Activated T-helper 1 cell treated with Interleukin-2 at 50 U/mL for 16 hours (primary cell): ENCODE data around the gene ELMO1.

ENCODE experiments used
- DNase-seq: peaks from one replicate; pipeline ENCODE4 v3.0.0-alpha.2; 2020; ENCODE audit warnings: low read depth

ELMO1 gene

GRCh38 chr7:36871355-36871738 lies 577.3 kb downstream of the ELMO1 start:
- DNase-seq = no peak

DNA sequence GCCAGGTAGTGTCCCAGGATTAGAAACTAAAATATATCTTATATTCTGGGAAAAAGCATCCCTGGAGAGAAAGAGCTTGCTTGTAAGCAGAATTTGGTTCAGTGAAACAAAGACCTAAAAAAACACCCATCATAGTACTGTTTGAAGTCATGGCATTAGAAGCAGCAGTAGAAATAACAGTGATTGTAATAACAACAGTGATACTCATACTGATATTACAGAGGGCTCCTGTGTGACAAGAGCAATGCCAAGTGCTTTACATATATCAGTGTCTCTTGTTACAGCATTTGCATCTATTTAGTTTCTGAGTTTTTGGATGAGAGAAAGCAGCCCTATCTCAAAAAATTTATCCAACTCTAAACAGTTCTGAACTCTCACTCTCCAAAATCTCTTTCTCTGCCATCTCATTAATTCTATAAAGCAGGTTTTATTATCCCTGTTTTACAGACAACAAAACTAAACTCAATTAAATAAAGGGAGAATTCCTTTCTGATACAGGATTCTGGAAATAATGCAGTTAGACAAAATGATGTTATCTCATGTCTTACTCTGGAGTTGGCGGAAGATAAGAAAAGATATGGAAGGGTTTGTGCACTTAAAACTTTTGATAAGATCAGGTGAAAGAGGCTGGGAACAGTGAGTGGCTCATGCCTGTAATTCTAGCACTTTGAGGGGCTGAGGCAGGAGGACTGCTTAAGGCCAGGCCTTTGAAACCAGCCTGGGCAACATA lies 577.9 kb downstream of the ELMO1 start:
- no peak for DNase-seq

DNA sequence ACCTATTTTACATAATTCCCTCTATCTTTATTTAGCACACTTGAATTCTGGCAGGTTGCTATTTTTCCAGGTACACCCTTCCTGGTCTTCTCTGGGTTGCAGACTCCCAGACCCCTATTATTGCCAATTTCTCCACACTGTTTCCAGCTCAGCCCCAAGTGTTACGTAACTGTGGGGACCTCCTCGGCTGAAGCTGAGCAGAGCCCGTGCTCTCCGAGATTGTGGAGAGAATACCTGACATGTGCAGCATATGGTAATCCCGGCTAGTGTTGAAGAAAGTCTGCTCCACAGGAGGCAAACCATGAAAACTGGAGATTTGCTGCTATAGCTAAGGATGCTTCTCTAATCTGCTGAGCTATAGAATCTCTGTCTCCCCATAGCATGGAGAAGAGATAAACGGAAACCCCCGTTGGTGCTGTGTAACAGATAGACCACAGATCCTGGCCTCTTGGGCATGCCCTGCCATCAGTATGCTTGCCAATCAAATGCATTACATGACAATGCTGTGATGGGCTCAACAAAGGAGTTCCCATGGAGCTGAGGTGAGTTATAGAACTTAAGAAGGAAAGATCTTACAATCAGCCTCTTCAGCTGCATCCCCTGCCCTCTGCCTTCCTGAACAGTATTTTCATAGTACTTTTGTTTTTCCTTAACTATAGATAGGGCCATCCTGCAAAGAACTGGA lies 579.8 kb downstream of the ELMO1 start:
- DNase-seq = no peak

GRCh38 chr7:36865019-36865418 lies 583.6 kb downstream of the ELMO1 start:
- no peak for DNase-seq

DNA sequence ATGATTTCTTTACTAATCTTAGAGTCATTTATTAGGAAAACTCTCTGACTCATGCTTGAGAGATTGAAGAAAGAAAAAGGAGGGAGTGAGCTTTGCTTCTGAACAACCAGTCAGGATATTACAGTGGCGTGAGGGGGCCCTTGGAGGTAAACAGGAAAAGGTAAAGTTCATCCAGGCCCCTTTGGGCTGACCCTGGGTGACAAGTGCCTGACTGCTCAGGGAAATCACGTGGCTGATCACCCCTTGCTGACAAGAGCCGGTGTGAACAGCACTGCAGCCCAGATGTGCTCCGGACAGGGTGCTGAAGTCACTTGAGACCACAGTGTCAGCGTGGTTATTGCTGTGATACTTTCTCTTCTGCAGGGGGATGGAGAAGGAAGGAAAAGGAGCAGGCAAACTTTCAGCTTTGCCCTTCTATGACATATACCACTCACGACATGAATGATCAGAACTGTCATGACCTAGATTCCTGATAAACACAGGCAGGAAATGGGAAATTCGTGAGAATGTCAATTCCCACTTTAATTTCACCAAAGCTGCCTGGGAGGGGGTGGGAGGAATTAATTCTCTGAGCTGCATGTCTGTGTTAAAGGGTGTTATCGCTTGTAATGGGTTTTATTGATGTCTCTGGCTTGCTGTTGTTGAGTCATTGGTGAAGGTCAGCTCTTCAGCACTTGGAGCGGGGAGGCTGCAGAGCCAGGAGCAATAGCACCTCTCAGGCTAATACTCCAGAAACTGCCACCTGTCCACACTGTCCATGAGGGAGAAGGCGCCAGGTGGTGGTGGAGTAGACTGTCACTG lies 584.6 kb downstream of the ELMO1 start:
- DNase-seq = no peak

DNA sequence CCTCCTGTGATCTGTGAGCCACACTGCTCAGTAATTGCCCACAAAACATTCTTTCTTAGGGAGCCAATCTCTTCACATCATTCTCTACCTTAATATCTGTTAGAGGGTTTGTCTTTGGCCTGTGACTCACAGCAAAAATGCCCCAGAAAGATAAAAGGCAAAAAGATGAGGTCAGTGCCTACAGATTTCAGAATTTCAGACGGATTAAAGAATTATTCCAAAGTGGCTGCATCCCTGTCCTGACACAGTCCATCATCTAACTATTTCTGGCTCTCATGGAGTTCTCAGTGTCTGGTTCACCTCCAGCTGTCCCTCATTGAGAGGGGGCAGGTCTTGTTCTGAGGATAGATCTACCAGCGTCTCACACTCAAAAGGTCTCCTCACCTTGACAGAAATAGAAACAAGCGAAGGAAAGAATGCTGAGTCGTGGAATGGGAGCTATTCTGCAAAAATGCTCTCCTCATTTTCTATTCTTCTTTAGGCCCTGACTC lies 585.8 kb downstream of the ELMO1 start:
- DNase-seq = no peak

DNA sequence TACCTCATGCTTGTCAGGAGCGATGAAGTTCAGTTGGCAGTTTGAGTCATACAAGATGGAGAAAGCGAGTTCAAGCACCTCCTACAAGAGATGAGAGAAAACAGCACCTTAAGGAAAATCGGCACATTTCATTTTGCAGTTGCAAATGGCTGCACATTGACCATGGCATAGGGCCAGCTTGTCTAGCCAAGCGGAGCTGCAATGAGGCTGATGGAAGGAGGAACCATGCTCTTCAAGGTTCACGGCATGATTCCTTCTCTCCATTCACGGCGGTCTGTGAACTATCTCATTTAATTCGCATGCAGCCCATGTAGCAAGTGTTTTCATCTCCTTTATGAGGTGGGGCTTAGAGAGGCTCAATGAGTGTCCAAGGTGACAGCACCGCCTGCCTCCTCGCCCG lies 587.0 kb downstream of the ELMO1 start:
- DNase-seq = no peak

GRCh38 chr7:36860681-36861080 lies 588.0 kb downstream of the ELMO1 start:
- DNase-seq = no peak

GRCh38 chr7:36855330-36855729 lies 593.3 kb downstream of the ELMO1 start:
- DNase-seq = no peak

- DNase-seq = no peak
Measured at GRCh38 chr7:36854652-36855051, 594.0 kb downstream of the ELMO1 start.

GRCh38 chr7:36852931-36853330 lies 595.7 kb downstream of the ELMO1 start:
- no peak for DNase-seq

DNA sequence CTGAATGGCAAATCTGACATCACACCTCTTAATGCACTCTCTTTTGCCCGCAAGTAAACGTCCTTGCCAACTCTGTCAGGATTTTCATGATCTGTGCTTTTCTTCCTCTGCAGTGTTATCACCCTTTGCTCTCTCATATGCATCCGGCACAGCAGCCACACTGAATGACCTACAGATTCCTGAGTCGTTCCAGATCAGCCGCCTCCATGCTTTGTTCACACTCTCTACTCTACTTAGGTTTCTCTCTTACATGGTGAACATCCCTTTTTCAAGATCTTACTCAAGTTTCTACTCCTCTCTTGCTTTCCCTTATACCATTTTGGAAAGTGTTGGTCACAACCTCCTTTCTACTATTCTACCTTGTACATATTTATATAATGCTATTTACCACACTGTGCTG lies 596.6 kb downstream of the ELMO1 start:
- no peak for DNase-seq

DNA sequence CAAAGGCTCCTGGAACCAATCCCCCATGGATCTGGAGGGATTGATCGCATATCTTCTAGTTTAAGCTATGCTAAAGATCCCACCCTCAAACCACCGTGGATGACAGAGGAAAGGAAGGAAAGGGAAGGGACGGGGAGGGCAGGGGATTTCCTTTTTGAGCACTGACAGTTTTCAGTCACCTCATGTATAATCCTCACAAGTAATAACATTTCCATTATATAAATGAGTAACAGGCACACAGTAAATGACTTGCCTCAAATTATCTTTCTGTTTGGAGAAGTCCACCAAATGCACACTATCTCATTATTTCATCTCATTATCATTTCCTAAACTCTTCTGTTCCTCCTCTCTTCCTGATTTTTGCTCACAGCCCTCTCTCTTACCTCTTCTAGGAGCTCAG lies 597.3 kb downstream of the ELMO1 start:
- no peak for DNase-seq

DNA sequence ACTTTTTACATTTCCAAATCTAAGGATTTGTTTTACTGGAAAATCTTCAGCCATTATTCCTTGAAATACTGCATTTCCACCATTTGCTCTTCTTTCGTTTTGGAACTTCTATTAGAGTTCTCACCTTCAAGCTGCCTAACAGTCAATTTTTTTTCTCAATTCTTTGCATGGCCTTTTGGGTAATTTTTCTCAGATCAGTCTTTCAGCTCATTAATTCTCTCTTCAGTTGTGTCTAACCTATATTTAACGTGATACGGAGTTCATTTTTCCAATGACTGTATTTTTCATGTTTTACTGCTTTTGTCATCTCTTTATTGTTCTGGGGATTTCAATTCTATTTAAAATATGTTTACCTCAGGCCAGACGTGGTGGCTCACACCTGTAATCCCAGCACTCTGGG lies 600.7 kb downstream of the ELMO1 start:
- no peak for DNase-seq

DNA sequence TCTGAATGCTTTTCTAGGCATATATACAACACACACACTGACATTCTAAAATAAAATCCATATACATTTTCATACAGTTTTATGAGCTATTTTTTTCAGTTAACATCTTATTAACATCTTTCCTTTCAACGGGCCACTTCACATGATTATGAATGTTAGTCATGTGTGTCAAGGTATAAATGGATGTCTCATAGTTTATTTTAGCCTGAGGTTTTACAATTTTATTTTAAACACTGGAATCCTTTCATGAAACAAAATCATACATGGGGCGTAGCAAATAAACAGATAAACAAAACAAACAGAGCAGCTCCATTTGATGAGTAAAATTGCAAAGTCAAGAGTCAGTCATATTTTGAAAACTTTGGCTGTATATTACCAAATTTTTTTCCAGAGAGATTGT lies 604.3 kb downstream of the ELMO1 start:
- no peak for DNase-seq

DNA sequence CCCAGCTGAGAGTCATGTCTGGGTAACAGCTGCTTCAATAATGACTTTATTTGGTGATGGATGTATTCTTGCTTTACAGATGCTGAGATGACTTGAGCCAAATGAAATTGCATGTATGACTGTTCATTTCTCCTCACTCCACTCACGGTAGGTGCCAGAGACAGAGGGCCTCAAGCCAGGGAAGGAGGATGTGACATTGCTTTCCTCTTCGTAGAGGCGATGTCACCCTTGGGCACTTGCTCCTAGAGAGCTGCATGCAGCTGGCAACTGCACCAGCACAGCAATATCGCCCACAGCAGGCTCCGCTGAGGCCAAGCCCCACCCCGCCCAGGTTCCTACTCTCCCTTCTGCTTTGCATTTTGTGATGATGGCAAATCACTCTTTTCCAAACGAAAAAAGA lies 607.8 kb downstream of the ELMO1 start:
- no peak for DNase-seq

- DNase-seq = no peak
Measured at GRCh38 chr7:36838616-36839225, 609.9 kb downstream of the ELMO1 start.

- no peak for DNase-seq
Measured at GRCh38 chr7:36831049-36831448, 617.6 kb downstream of the ELMO1 start.

DNA sequence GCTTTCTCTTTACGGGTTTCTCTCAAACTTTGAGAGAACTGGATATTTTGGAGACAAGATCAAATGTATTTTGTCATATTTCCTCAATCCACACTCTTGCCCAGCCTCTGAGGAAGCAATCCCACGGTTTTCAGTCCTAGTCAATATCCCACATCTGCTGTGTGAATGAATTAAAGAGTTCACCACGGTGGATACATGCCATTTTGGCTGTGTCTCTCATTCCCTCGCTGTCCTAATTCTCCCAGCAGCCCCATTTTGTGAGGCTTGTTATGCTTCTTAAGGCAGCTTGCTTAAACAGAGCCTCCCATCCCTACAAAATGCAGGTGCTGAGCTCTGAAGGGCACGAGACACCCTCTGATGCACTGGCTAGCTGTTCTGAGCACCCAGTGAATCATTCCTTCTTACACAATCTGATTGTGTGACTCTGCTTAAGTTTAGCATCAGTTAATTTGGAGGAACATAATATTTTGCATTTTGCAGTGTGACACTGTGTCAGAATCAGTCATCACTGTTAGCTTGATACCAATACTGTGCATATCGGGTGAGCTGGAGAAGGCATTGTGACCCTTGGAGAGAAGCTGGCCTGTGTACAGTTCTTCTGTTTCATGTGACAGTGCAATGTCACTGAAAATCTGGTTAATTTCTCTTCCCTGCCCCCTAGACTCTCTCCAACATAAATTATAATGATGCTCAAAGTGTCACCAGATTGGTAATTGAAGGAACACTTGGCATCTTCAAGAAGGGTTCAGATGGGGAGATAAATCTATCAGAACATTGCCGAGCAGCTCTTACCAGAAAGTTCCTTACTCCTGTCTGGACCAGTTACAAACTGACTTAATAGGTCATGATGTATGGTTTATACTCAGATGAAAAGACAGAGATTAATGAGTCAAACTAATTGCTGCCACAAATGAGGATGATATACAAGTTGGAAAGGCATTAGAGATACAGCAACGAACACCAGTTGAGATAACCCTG lies 620.6 kb downstream of the ELMO1 start:
- no peak for DNase-seq

DNA sequence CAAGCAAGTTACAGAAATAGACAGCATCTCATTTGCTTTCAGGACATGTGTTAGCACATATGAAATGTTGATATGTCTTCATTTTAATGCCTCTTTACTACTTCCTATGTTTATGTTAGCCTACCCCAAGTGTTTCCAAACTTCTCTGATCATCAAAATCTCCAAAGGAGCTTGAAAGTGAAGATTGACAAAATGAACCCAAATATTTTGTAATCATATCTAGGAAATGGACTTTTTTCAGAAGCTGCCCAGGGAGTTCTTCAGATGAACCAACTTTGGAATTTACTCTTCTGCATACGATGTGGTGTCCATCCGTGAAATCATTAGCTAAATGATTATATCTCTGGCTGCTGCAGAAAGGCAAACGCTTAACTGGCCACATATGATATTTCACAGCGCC lies 623.2 kb downstream of the ELMO1 start:
- DNase-seq = no peak

DNA sequence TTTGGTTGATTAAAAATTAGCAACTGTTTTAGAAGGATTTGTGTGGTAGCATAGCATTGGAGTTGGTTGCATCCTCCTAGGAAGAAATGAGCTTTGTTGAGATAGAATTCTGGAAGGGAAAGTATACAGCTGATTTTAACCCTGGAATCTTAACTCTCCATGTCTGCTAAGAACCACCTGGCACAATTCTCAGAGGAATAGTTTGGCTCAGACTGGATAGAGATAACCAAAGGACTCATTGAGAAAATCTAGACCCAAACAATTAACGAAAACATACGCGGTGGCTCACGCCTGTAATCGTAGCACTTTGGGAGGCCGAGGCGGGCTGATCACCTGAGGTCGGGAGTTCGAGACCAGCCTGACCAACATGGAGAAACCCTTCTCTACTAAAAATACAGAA lies 625.3 kb downstream of the ELMO1 start:
- DNase-seq = no peak
